HL-60 (cell line): ENCODE measurements around the gene NRXN3.

ENCODE experiments used
- DNase-seq, 2 experiments: peaks; one replicate each; pipeline ENCODE4 v3.0.0-alpha.2; 2010 to 2020; ENCODE audit warnings: low read depth in 1 of 2, low spot score in 1 of 2
- H3K27ac ChIP-seq: fragments of 250-450 bp; sonication (Bioruptor Pico); replicated peaks from 2 replicates; pipeline ENCODE4 v1.5.1; 2020; ENCODE audit warnings: mild to moderate bottlenecking, moderate library complexity
- H3K27me3 ChIP-seq: fragments of 250-450 bp; sonication (Bioruptor Pico); 2 replicates; pipeline ENCODE4 v1.5.1; 2021; ENCODE audit warnings: mild to moderate bottlenecking, moderate library complexity; ENCODE audit not compliant: insufficient read depth, poor library complexity, severe bottlenecking
- H3K4me3 ChIP-seq: replicated peaks from 2 replicates; pipeline ENCODE4 v1.5.1; 2011; ENCODE audit warnings: mild to moderate bottlenecking, control low read depth, low read length; ENCODE audit not compliant: insufficient read depth
- CTCF ChIP-seq: IDR thresholded peaks from one replicate; pipeline ENCODE4 v1.5.1; 2011; ENCODE audit warnings: low read length, control low read depth, inconsistent platforms; ENCODE audit not compliant: insufficient read depth
- GABPA ChIP-seq: IDR thresholded peaks from 2 replicates; pipeline ENCODE4 v1.6.1; 2012; ENCODE audit warnings: low read depth
- POLR2AphosphoS5 ChIP-seq: IDR thresholded peaks from 2 replicates; pipeline ENCODE4 v1.6.1; 2012; ENCODE audit warnings: low read depth
- SPI1 ChIP-seq: IDR thresholded peaks from 2 replicates; pipeline ENCODE4 v1.6.1; 2012; ENCODE audit warnings: low read depth, mild to moderate bottlenecking, borderline replicate concordance
- TF ChIP-seq, protein P1 (sequence below): IDR thresholded peaks from 2 replicates; pipeline ENCODE4 v1.6.1; 2012; ENCODE audit warnings: low read depth; ENCODE audit not compliant: insufficient replicate concordance

The NRXN3 gene

DNA sequence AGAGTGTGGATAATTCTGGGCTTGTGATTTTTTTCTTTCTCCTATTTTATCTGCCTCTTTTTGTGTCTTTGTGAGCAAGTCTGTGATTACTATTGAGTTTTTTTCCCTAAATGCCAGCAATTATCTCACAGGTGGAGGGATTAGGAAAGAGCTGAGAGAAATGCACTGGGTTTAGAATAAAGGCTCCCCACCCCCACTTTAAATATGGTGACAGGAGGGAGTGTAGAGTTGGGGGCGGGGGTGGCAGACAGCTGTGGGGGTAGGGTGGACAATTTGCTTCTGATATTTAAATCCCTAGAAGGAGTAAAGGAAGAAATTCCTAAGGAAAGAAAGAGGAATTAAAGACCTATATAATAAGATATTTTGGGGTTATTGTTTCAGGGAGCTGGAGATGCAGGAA, 145.9 kb downstream of the NRXN3 start:
- no peak overlapping the region for H3K27ac ChIP-seq
- TF ChIP-seq CTCF (no peak), SPI1 (no peak), GABPA (no peak), POLR2AphosphoS5 (no peak)
- TF ChIP-seq, protein P1, sequence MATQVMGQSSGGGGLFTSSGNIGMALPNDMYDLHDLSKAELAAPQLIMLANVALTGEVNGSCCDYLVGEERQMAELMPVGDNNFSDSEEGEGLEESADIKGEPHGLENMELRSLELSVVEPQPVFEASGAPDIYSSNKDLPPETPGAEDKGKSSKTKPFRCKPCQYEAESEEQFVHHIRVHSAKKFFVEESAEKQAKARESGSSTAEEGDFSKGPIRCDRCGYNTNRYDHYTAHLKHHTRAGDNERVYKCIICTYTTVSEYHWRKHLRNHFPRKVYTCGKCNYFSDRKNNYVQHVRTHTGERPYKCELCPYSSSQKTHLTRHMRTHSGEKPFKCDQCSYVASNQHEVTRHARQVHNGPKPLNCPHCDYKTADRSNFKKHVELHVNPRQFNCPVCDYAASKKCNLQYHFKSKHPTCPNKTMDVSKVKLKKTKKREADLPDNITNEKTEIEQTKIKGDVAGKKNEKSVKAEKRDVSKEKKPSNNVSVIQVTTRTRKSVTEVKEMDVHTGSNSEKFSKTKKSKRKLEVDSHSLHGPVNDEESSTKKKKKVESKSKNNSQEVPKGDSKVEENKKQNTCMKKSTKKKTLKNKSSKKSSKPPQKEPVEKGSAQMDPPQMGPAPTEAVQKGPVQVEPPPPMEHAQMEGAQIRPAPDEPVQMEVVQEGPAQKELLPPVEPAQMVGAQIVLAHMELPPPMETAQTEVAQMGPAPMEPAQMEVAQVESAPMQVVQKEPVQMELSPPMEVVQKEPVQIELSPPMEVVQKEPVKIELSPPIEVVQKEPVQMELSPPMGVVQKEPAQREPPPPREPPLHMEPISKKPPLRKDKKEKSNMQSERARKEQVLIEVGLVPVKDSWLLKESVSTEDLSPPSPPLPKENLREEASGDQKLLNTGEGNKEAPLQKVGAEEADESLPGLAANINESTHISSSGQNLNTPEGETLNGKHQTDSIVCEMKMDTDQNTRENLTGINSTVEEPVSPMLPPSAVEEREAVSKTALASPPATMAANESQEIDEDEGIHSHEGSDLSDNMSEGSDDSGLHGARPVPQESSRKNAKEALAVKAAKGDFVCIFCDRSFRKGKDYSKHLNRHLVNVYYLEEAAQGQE = no peak
- H3K27me3 ChIP-seq = no peaks in the 10 kb centered on the region
- no peak overlapping the region for H3K4me3 ChIP-seq
- no peak for DNase-seq

DNA sequence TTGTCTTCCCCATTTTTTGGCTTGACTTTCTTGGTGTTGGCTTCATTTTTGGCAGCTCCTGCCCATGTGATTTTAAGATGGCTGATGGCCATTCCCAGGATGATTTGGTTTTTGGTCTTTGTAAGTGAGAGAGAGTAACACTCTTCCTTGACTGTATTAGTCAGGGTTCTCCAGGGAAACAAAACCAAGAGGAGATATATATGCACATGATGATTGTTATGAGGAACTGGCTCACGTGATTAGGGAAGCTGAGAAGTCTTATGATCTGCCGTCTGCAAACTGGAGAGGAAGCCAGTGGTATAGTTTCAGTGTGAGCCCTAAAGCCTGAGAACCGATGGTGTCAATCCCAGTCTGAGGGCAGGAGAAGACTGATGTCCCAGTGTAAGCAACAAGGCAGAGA, 146.6 kb downstream of the NRXN3 start:
- no peak overlapping the region for H3K4me3 ChIP-seq
- no peak overlapping the region for H3K27ac ChIP-seq
- no peak for DNase-seq
- TF ChIP-seq, protein P1 = no peak
- TF ChIP-seq GABPA (no peak), POLR2AphosphoS5 (no peak)
- no peaks in the 10 kb centered on the region for H3K27me3 ChIP-seq

DNA sequence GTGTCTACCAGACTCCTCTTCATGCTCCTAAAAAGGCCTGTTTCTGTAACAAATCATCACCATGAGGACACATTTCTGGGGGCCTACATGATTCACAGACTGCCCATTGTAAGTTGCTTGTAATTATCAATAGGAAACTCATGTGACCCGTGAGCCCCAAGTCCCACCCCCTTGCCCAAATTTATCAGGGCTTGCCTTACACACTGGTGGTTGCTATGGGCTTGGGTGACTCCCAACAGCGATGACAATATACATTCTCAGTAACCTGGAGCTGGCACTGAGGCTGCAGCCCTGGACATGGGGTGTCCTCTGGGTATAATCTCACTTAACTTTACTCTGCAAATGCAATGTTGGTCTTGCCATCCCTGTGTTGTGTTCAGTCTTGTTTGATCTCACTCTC, 149.2 kb downstream of the NRXN3 start:
- Histone ChIP-seq H3K27me3 (no peaks in the 10 kb centered on the region), H3K4me3 (no peak overlapping the region), H3K27ac (no peak overlapping the region)
- no peak for DNase-seq
- TF ChIP-seq GABPA = no peak
- no peak for TF ChIP-seq SPI1
- TF ChIP-seq, protein P1 = no peak
- TF ChIP-seq POLR2AphosphoS5 = no peak
- no peak for TF ChIP-seq CTCF
